ENCODE data around the gene SPA17.
A peak's percentile ranks its signal among the peaks of the same experiment; 100 is the strongest.

Gene SPA17

GRCh38 chr11:124673333-124674167 is at the start of gene SPA17, which contains the start of gene SIAE:
Gene SPA17, plus strand, starts transcription at chr11:124673904. Its CDS starts 1,361 bp downstream, at chr11:124675265.
Gene SIAE, minus strand, starts transcription at chr11:124673739. Its CDS starts 31 bp downstream, at chr11:124673708.
- DNase-seq: peak; percentile 79

- DNase-seq: no peak
These were observed 48.1 kb upstream of the SPA17 start for GRCh38 chr11:124625504-124626168.

GRCh38 chr11:124627546-124627945 is 46.2 kb upstream of the SPA17 start:
- no peak for DNase-seq

GRCh38 chr11:124629961-124630360 is 43.7 kb upstream of the SPA17 start:
- no peak for DNase-seq

GRCh38 chr11:124633355-124633754 is 40.3 kb upstream of the SPA17 start:
- no peak for DNase-seq

GRCh38 chr11:124635932-124636331 is 37.8 kb upstream of the SPA17 start:
- no peak for DNase-seq

- no peak for DNase-seq
These were observed 35.2 kb upstream of the SPA17 start for GRCh38 chr11:124638500-124638899.

GRCh38 chr11:124639186-124639585 is 34.5 kb upstream of the SPA17 start:
- no peak for DNase-seq

- DNase-seq: no peak
These were observed 33.0 kb upstream of the SPA17 start for GRCh38 chr11:124640666-124641065.

- no peak for DNase-seq
These were observed 31.1 kb upstream of the SPA17 start for GRCh38 chr11:124642628-124643027.

GRCh38 chr11:124643042-124643604 is 30.6 kb upstream of the SPA17 start:
- DNase-seq: no peak

- DNase-seq: peak; percentile 90
These were observed 29.9 kb upstream of the SPA17 start for GRCh38 chr11:124643605-124644425.

- peak; percentile 46 for DNase-seq
These were observed 29.1 kb upstream of the SPA17 start for GRCh38 chr11:124644426-124645280.

GRCh38 chr11:124646148-124646547 is 27.6 kb upstream of the SPA17 start:
- no peak for DNase-seq

GRCh38 chr11:124648610-124649009 is 25.1 kb upstream of the SPA17 start:
- no peak for DNase-seq

- DNase-seq: no peak
These were observed 16.7 kb upstream of the SPA17 start for GRCh38 chr11:124656774-124657630.

GRCh38 chr11:124657904-124658303 is 15.8 kb upstream of the SPA17 start:
- no peak for DNase-seq

GRCh38 chr11:124658501-124658900 is 15.2 kb upstream of the SPA17 start:
- no peak for DNase-seq

GRCh38 chr11:124658986-124659385 is 14.7 kb upstream of the SPA17 start:
- DNase-seq: no peak

GRCh38 chr11:124661553-124661952 is 12.2 kb upstream of the SPA17 start:
- no peak for DNase-seq

GRCh38 chr11:124662106-124662505 is 11.6 kb upstream of the SPA17 start:
- no peak for DNase-seq
